Activated B cell treated with CpG ODN at 0.5 μM for 24 hours (primary cell): Measurements from ENCODE around the gene NHLRC1. TPM values are rescaled to one million over a fixed set of nuclear protein-coding genes. Genes with fewer than 3 reads are reported as not detected.

Source experiments
- ATAC-seq: fragments of 200-7000 bp; cut with Tn5 transposase; one replicate; pipeline ENCODE4 v1.10.0; 2021; ENCODE audit warnings: low read depth, mild to moderate bottlenecking, moderate library complexity
- CTCF ChIA-PET: fragments of 350-600 bp; sonication (Branson Sonifier 250); formaldehyde crosslinking; loops from one replicate; lab custom pipeline; 2021; ENCODE audit warnings: antibody characterized with exemption; lab: Charles Lee
- POLR2A ChIA-PET: fragments of 350-600 bp; sonication (Branson Sonifier 250); formaldehyde crosslinking; loops from one replicate; lab custom pipeline; 2021; ENCODE audit warnings: antibody characterized with exemption; lab: Charles Lee
- DNase-seq: peaks from one replicate; pipeline ENCODE4 v3.0.0; 2022
- H3K27ac Mint-ChIP-seq: one replicate; pipeline ENCODE4 v1.8.0; 2020; ENCODE audit warnings: mixed read lengths
- H3K27me3 Mint-ChIP-seq: one replicate; pipeline ENCODE4 v1.8.0; 2021; ENCODE audit warnings: mixed read lengths
- H3K36me3 Mint-ChIP-seq: one replicate; pipeline ENCODE4 v1.8.0; 2021; ENCODE audit warnings: low read depth, mixed read lengths
- H3K4me1 Mint-ChIP-seq: one replicate; pipeline ENCODE4 v1.8.0; 2021; ENCODE audit warnings: mixed read lengths
- H3K4me3 Mint-ChIP-seq: one replicate; pipeline ENCODE4 v1.8.0; 2020; ENCODE audit warnings: mild to moderate bottlenecking, mixed read lengths
- H3K9me3 Mint-ChIP-seq: one replicate; pipeline ENCODE4 v1.8.0; 2020; ENCODE audit warnings: mixed read lengths
- intact Hi-C: fragments of 100-400 bp; cut with micrococcal nuclease; formaldehyde crosslinking; loops from one replicate; pipeline ENCODE4 v1.15.1; 2024
- total RNA-seq: library from RNA; stranded (reverse); gene quantifications from 2 replicates; pipeline ENCODE4 v1.2.3, GENCODE V29; 2022
- TF ChIP-seq, protein P1 (sequence below): fragments of 200-600 bp; IDR thresholded peaks from one replicate; pipeline ENCODE4 v1.8.0; 2022; ENCODE audit warnings: antibody characterized with exemption, mild to moderate bottlenecking

NHLRC1 gene
- total RNA-seq, 1 donor from 2014 or later, result 1.2 TPM

DNA sequence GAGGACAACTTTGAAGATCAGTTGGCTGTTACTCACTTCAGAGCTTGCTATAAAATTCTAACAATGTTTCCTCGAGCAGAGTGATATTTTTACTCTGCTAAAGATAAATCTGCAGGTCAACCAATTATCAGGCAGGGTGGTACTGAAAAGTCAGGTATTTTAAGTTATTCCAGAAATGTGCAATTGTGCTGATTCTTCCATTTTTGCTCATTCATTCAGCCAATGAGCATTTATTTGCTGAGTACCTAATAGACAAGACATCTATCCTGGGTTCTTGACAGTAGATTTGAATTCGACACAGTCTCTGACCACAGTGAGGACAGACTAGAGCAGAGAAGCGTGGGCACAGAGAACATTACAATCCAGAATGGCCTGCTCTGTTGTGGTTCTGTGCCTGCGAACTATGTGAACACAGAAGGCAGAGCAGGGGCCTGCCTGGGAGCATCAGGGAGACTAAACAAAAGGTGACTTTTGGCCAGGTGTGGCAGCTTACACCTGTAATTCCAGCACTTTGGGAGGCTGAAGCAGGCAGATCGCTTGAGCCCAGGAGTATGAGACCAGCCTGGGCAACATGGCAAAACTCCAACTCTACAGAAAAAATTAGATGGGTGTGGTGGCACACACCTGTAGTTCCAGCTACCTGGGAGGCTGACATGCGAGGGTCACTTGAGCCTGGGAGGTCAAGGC is 17.6 kb upstream of the NHLRC1 start:
- H3K36me3 Mint-ChIP-seq, result peaks cover 41% of the 10 kb centered on the region
- H3K4me1 Mint-ChIP-seq, result no peaks in the 10 kb centered on the region
- no peak overlapping the region for H3K27ac Mint-ChIP-seq
- ATAC-seq (no peak), DNase-seq (no peak)
- CTCF ChIA-PET, result no interaction called here
- intact Hi-C loops, result no loop called here
- TF ChIP-seq, protein P1, sequence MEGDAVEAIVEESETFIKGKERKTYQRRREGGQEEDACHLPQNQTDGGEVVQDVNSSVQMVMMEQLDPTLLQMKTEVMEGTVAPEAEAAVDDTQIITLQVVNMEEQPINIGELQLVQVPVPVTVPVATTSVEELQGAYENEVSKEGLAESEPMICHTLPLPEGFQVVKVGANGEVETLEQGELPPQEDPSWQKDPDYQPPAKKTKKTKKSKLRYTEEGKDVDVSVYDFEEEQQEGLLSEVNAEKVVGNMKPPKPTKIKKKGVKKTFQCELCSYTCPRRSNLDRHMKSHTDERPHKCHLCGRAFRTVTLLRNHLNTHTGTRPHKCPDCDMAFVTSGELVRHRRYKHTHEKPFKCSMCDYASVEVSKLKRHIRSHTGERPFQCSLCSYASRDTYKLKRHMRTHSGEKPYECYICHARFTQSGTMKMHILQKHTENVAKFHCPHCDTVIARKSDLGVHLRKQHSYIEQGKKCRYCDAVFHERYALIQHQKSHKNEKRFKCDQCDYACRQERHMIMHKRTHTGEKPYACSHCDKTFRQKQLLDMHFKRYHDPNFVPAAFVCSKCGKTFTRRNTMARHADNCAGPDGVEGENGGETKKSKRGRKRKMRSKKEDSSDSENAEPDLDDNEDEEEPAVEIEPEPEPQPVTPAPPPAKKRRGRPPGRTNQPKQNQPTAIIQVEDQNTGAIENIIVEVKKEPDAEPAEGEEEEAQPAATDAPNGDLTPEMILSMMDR, result no peak
- H3K27me3 Mint-ChIP-seq, result no peaks in the 10 kb centered on the region
- POLR2A ChIA-PET, result no interaction called here
- H3K4me3 Mint-ChIP-seq, result no peak overlapping the region
- H3K9me3 Mint-ChIP-seq, result no peaks in the 10 kb centered on the region

DNA sequence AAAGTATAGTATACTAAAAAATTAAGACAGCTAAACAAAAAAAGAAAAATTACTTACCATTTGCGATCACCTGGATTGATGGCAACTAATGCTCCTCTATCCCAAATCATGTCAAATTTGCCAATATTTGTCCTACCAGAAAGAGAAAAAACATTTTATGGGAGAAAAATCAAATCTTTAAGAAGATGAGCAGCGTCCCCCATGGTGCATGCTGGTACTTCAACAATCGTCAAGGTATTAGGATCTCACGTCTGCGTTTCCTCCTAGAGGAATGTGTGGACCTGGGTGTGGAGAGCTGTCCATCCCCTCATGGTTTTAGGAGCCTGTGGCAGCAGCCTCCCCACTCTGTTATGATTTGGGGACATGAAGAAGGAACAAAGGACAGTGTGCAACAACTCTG is 16.4 kb upstream of the NHLRC1 start:
- CTCF ChIA-PET, result interaction anchor here (0.6 kb wide), 1 partner anchor 16 kb away, joined by 3 read pairs; the partner anchor contains the start of gene NHLRC1

DNA sequence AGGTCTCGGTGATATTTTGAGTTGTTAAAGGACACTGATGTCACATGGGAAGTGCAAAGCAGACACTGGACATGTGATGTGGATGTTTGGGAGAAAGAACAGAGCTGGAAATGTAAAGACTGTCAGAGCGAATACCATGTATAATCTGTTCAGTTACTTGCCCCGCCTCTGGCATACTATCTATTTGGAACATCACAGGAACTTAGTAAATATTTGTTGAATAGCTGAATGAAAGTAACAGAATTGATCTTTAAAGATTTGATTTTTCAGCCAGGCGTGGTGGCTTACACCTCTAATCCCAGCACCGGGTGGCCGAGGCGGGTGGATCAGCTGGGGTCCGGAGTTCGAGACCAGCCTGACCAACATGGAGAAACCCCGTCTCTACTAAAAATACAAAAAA is 13.8 kb upstream of the NHLRC1 start:
- TF ChIP-seq, protein P1, result no peak
- Mint-ChIP-seq H3K27me3 (no peaks in the 10 kb centered on the region), H3K27ac (no peak overlapping the region), H3K36me3 (peaks cover 33% of the 10 kb centered on the region), H3K4me3 (no peak overlapping the region), H3K9me3 (no peaks in the 10 kb centered on the region), H3K4me1 (no peaks in the 10 kb centered on the region)
- ATAC-seq (no peak), DNase-seq (no peak)
- ChIA-PET POLR2A (no interaction called here), CTCF (interaction anchor here (0.9 kb wide), 1 partner anchor 14 kb away, joined by 3 read pairs; the partner anchor contains the start of gene NHLRC1)
- intact Hi-C loops, result no loop called here

More for the DNA sequence above, 16.4 kb upstream of the NHLRC1 start:
- POLR2A ChIA-PET, result no interaction called here
- TF ChIP-seq, protein P1, result no peak
- H3K27ac Mint-ChIP-seq, result no peak overlapping the region
- intact Hi-C loops, result no loop called here
- no peak for DNase-seq
- no peaks in the 10 kb centered on the region for H3K9me3 Mint-ChIP-seq
- no peak for ATAC-seq
- H3K4me3 Mint-ChIP-seq, result no peak overlapping the region
- H3K27me3 Mint-ChIP-seq, result no peaks in the 10 kb centered on the region
- H3K36me3 Mint-ChIP-seq, result peaks cover 41% of the 10 kb centered on the region
- H3K4me1 Mint-ChIP-seq, result no peaks in the 10 kb centered on the region

DNA sequence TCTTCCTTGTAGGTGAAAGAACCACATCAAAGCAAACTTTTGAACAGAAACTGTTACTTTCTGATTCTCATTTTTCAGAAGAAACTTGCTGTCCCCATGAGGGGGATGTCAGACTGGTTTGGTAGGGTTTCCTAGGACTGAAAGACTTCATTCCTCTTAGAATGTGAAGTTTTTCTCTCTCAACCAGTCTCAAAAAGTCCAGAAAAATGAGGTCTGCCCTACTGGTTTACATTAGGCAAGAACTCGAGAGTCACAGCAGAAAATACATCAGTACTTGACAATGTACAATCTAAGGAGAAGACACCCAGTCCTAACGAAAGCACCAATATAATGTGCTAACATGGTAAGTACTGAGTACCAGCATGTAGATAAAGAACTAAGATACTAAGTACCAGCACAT is 12.7 kb upstream of the NHLRC1 start:
- H3K9me3 Mint-ChIP-seq, result no peaks in the 10 kb centered on the region
- H3K27ac Mint-ChIP-seq, result no peak overlapping the region
- DNase-seq, result no peak
- no peak overlapping the region for H3K4me3 Mint-ChIP-seq
- ATAC-seq, result no peak
- POLR2A ChIA-PET, result no interaction called here
- peaks cover 29% of the 10 kb centered on the region for H3K36me3 Mint-ChIP-seq
- H3K4me1 Mint-ChIP-seq, result no peaks in the 10 kb centered on the region
- intact Hi-C loops, result no loop called here
- H3K27me3 Mint-ChIP-seq, result no peaks in the 10 kb centered on the region
- CTCF ChIA-PET, result no interaction called here
- TF ChIP-seq, protein P1, result no peak

DNA sequence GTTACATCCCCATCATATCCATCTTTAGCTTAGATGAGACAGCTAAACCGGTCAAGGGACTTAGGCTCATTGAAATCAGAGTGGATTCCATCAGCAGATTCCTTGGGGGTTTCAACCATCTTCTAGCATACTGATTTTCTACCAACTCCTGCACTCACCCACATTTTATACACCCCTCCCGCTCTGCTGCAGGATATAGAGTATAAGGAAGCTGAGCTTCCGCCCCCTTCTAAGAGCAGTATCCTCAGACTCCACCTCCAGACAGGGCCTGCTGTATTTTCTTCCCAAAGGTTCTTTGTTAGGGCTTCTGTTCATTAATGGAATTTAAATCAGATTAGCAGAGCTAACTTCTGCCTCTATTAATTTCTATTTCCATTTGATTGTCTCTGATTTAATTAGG is 9.9 kb upstream of the NHLRC1 start:
- intact Hi-C loops, result no loop called here
- no peak for DNase-seq
- POLR2A ChIA-PET, result interaction anchor here (1.5 kb wide), 1 partner anchor 24 kb away, joined by 3 read pairs; no protein-coding TSS in a partner anchor
- ATAC-seq, result no peak
- H3K27ac Mint-ChIP-seq, result no peak overlapping the region
- CTCF ChIA-PET, result no interaction called here
- H3K27me3 Mint-ChIP-seq, result no peaks in the 10 kb centered on the region
- H3K4me3 Mint-ChIP-seq, result no peak overlapping the region
- no peaks in the 10 kb centered on the region for H3K4me1 Mint-ChIP-seq
- H3K36me3 Mint-ChIP-seq, result peaks cover 22% of the 10 kb centered on the region
- no peaks in the 10 kb centered on the region for H3K9me3 Mint-ChIP-seq
- TF ChIP-seq, protein P1, result no peak
